Measurements from ENCODE around the gene COL18A1. TPM values are rescaled to one million over a fixed set of nuclear protein-coding genes. Genes with fewer than 3 reads are reported as not detected.
"Not testable (repeated sequence)": the region's sequence is repeated elsewhere in the genome, so short reads cannot be mapped to it uniquely, and the experiment has no call there.

The COL18A1 gene
- total RNA-seq, 1 donor from 2014 or later = 271 TPM

- H3K4me3 Mint-ChIP-seq (ENCODE audit: low read depth) = no peak overlapping the region
- H3K27ac Mint-ChIP-seq = no peak overlapping the region
- no peaks in the 10 kb centered on the region for H3K27me3 Mint-ChIP-seq
- H3K9me3 Mint-ChIP-seq (ENCODE audit: low read depth) = peaks cover 37% of the 10 kb centered on the region
- TF ChIP-seq, protein P1, sequence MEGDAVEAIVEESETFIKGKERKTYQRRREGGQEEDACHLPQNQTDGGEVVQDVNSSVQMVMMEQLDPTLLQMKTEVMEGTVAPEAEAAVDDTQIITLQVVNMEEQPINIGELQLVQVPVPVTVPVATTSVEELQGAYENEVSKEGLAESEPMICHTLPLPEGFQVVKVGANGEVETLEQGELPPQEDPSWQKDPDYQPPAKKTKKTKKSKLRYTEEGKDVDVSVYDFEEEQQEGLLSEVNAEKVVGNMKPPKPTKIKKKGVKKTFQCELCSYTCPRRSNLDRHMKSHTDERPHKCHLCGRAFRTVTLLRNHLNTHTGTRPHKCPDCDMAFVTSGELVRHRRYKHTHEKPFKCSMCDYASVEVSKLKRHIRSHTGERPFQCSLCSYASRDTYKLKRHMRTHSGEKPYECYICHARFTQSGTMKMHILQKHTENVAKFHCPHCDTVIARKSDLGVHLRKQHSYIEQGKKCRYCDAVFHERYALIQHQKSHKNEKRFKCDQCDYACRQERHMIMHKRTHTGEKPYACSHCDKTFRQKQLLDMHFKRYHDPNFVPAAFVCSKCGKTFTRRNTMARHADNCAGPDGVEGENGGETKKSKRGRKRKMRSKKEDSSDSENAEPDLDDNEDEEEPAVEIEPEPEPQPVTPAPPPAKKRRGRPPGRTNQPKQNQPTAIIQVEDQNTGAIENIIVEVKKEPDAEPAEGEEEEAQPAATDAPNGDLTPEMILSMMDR (IDR thresholded peaks at IDR 0.05; ENCODE audit: unreplicated experiment) = no peak
- DNase-seq (ENCODE audit: low spot score, unreplicated experiment) = no peak
- H3K36me3 Mint-ChIP-seq (ENCODE audit: insufficient read depth) = peaks cover 52% of the 10 kb centered on the region
- H3K4me1 Mint-ChIP-seq (ENCODE audit: low read depth) = no peaks in the 10 kb centered on the region
Observed at GRCh38 chr21:45523411-45524101, 118.6 kb downstream of the COL18A1 start.

- no peak for DNase-seq (ENCODE audit: low spot score, unreplicated experiment)
- Mint-ChIP-seq H3K4me1 (ENCODE audit: low read depth) (no peaks in the 10 kb centered on the region), H3K27ac (no peak overlapping the region), H3K4me3 (ENCODE audit: low read depth) (no peak overlapping the region), H3K27me3 (no peaks in the 10 kb centered on the region), H3K36me3 (ENCODE audit: insufficient read depth) (peaks cover 40% of the 10 kb centered on the region), H3K9me3 (ENCODE audit: low read depth) (peaks cover 25% of the 10 kb centered on the region)
- TF ChIP-seq, protein P1 (IDR thresholded peaks at IDR 0.05; ENCODE audit: unreplicated experiment) = no peak
Observed at GRCh38 chr21:45524756-45525152, 119.8 kb downstream of the COL18A1 start.

- no peaks in the 10 kb centered on the region for H3K4me1 Mint-ChIP-seq (ENCODE audit: low read depth)
- TF ChIP-seq, protein P1 (IDR thresholded peaks at IDR 0.05; ENCODE audit: unreplicated experiment) = no peak
- no peak overlapping the region for H3K27ac Mint-ChIP-seq
- peaks cover 34% of the 10 kb centered on the region for H3K36me3 Mint-ChIP-seq (ENCODE audit: insufficient read depth)
- no peak overlapping the region for H3K4me3 Mint-ChIP-seq (ENCODE audit: low read depth)
- no peaks in the 10 kb centered on the region for H3K27me3 Mint-ChIP-seq
- DNase-seq (ENCODE audit: low spot score, unreplicated experiment) = no peak
- H3K9me3 Mint-ChIP-seq (ENCODE audit: low read depth) = peaks cover 20% of the 10 kb centered on the region
Observed at GRCh38 chr21:45525153-45525909, 120.4 kb downstream of the COL18A1 start.

GRCh38 chr21:45525910-45526306, 120.9 kb downstream of the COL18A1 start:
- Mint-ChIP-seq H3K4me1 (ENCODE audit: low read depth) (no peaks in the 10 kb centered on the region), H3K27me3 (no peaks in the 10 kb centered on the region), H3K27ac (no peak overlapping the region), H3K36me3 (ENCODE audit: insufficient read depth) (peaks cover 28% of the 10 kb centered on the region), H3K4me3 (ENCODE audit: low read depth) (no peak overlapping the region), H3K9me3 (ENCODE audit: low read depth) (peaks cover 17% of the 10 kb centered on the region)
- TF ChIP-seq, protein P1 (IDR thresholded peaks at IDR 0.05; ENCODE audit: unreplicated experiment) = no peak
- DNase-seq (ENCODE audit: low spot score, unreplicated experiment) = no peak

DNA sequence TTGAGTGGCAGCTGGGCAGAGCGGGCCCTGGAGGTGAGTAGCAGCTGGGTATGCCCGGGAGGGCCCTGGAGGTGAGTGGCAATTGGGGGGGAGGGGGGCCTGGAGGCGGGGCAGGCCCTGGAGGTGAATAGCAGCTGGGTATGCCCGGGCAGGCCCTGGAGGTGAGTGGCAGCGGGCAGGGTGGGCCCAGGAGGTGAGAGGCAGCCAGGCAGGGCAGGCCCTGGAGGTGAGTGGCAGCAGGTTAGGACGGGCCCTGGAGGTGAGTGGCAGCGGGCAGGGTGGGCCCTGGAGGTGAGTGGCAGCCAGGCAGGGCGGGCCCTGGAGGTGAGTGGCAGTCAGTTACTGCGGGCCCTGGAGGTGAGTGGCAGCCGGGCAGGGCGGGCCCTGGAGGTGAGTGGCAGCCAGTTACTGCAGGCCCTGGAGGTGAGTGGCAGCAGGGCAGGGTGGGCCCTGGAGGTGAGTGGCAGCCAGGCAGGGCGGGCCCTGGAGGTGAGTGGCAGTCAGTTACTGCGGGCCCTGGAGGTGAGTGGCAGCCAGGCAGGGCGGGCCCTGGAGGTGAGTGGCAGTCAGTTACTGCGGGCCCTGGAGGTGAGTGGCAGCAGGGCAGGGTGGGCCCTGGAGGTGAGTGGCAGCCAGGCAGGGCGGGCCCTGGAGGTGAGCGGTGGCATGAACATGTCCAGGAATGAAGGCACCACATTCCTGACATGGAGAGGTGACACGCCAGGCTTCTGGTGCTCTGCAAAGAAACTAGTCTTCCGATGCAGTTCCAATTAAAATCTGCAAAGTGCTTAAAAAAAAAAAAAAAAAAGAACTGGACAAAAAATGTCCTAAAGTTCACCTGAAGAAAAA, 122.4 kb downstream of the COL18A1 start:
- H3K27me3 Mint-ChIP-seq; H3K4me3 Mint-ChIP-seq (ENCODE audit: low read depth); H3K9me3 Mint-ChIP-seq (ENCODE audit: low read depth); H3K4me1 Mint-ChIP-seq (ENCODE audit: low read depth); DNase-seq (ENCODE audit: low spot score, unreplicated experiment): not testable (repeated sequence)
- Mint-ChIP-seq H3K36me3 (ENCODE audit: insufficient read depth) (peaks cover 17% of the 10 kb centered on the region), H3K27ac (peak overlapping the region; percentile 60)

Data from progenitor cell of endocrine pancreas (in vitro differentiated cells).